ENCODE results near the gene MOB4.

Gene MOB4

DNA sequence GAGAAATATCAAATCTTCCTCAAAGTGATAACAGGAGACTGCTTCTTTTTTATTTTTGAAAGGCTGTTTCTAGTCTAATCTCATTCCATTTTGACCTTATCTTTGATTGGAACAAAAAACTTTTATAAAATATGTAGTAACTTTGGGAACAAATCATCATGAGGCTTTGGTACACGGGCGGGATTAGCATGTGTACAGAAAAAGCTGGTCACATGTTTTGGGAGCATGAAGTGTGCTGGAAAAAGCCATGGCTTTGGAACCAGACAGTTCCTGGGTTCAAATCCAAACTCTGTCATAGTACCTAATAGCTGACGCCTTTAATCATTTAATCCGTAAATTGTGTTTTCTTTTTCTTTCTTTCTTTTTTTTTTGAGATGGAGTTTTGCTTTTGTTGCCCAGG is 81.3 kb downstream of the MOB4 start:
- no peak for DNase-seq

DNA sequence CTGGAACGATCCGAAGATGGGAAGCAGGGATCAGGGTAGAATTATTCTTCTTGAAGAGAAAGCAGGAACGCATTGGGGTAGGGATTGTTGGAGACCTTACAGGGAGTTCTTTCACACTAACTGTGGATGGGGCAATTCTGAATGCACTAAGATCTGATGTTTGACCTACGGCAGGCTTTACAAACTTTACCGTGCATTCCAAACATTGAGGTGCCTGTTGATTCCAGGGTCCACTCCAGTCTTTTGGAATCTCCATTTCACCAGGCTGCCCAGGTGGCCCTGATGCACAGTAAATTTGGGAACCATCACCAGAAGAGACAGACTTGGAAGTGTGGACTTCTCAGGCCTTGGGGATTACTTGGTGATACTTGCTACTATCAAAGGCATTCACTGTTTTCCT is 82.6 kb downstream of the MOB4 start:
- no peak for DNase-seq

DNA sequence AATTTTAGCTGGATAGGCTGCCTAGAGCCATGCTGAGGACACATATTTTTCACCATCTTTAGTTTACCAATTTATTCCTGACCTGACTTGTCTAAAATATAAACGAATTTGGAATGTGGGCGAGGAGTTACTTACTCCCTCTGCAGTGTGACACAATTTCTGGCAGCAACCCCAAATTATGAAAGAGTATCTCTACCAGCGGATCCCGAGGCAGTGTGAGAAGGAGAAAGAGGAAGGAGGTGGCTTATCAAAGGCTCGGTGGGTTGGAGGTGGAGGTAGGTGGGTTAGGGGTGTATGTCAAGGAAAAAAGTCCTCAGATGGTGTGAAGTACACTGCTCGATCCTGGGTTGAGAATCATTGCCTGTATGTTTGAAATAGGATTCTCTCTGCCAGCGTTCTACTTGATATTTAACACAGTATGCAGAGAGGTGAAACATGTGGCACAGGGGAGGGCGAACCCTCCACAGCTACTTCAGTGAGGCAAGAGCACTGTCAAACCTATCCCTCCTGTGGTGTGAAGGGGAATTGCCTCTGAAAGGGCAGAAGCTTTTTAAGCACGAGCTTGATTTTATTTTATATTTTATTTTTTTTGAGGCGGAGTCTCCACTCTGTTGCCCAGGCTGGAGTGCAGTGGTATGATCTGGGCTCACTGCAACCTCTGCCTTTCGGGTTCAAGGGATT is 83.6 kb downstream of the MOB4 start:
- no peak for DNase-seq

DNA sequence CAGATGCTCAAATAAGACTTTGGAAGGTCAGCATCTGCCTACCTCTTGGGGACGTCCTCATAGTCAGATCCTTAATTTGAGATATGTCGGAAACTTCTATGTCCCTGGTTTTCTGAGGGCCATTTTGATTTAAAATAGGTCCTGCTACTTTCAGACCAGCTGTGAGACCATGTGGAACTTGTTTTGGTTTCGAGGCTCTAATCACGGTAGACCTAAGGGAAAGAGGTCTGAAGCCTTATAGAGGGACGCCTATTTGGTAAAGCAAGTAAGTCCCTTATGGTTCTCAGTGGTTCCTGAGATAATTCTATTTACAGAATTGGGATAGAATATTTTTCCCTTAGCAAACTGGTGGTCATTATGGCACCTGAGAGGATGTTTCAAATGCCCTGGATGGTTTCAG is 84.4 kb downstream of the MOB4 start:
- DNase-seq, result no peak

DNA sequence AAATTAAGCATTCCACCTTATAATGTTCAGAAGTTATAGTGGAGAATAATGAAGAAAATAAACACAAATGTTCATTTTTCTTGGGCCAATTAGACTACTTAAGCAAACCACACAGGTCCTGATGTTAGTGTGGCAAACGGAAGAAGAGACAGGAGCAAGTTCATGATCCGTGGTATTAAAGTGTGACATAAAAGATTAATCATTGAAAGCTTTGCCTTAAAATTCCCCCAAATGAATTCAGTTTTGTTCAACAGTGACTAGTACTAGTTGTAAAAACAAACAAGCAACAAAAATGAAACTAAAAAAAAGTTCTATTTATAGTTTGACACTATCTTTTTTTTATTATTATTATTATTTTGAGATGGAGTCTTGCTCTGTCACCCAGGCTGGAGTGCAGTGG is 85.9 kb downstream of the MOB4 start:
- no peak for DNase-seq
